ENCODE data around the gene ARHGAP36. TPM values are rescaled to one million over a fixed set of nuclear protein-coding genes. Genes with fewer than 3 reads are reported as not detected.
A peak's percentile ranks its signal among the peaks of the same experiment; 100 is the strongest.

The ARHGAP36 gene
- polyA plus RNA-seq (2013) = 0.06 TPM in 1 of 2 replicates, not detected in the other

DNA sequence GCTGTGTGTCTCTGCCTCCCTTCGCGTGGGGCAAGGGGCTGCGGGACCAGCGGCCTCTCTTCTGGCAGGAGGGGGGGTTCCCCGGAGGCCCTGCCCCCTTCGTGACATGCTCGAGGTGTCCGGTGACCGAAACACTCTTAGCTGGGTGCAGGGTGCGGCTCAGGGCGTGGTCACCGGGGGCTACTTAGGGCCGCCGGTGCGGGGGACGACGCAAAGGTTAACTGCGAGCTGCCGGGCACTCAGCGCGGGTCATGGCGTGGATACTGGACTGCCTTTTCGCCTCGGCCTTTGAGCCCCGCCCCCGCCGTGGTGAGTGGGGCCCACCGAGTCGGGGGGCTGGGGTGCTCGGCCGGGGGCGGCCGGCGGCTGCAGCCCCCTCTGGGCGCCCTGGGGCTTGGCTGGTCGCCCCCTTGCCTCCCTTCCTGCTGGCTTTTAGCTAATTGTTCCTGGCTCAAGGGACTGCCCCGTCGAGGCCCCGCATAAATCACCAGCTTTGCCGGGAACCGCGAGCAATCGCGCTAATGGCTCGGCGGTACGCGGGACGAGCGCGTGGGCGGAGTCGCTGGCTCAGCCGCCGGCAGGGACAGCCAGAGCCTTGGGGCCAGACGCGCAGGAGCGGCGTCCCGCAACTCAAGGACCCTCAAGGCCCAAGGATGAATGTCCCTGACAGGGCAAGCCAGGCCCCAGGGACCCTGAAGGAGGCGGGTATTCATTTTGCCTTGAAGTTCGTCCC is at the start of gene ARHGAP36:
ARHGAP36 (plus strand) TSS at position 211 of the 733 bp plus-strand sequence. CDS start 23,320 bp downstream, outside the sequence.
- Histone ChIP-seq H4K12ac (ENCODE audit: low read depth, low read length) (no peak within 1 kb of the TSS), H3K14ac (ENCODE audit: low read length) (no peak within 1 kb of the TSS), H3K27me3 (ENCODE audit: insufficient read depth, low read length) (peaks cover 13% of the 10 kb centered on the region), H4K91ac (ENCODE audit: low read depth, low read length) (no peak within 1 kb of the TSS), H3K9me3 (ENCODE audit: insufficient read depth, low read depth, low read length) (no peaks in the 10 kb centered on the region), H2AFZ (ENCODE audit: insufficient read depth, low read length, poor library complexity) (peak within 1 kb of the TSS; percentile 5), H2AK5ac (ENCODE audit: low read length) (no peak within 1 kb of the TSS), H3K9ac (ENCODE audit: low read length) (no peak within 1 kb of the TSS), H3K4me1 (ENCODE audit: control insufficient read depth in 1 of 2, insufficient read depth in 2 of 2, low read length in 2 of 2) (peaks cover 0 to 5% of the 10 kb centered on the region in 2 experiments), H3K4ac (ENCODE audit: low read depth, low read length) (no peak within 1 kb of the TSS), H2BK12ac (ENCODE audit: low read length) (no peak within 1 kb of the TSS), H2BK5ac (ENCODE audit: low read depth, low read length, poor library complexity) (no peak within 1 kb of the TSS), H3K23ac (ENCODE audit: low read length) (no peak within 1 kb of the TSS), H3K27ac (ENCODE audit: low read depth, low read length) (no peak within 1 kb of the TSS), H2BK120ac (ENCODE audit: insufficient read depth, low read length, poor library complexity) (no peak within 1 kb of the TSS), H3K18ac (ENCODE audit: low read length) (no peak within 1 kb of the TSS), H3K36me3 (ENCODE audit: control insufficient read depth in 1 of 2, insufficient read depth in 2 of 2, low read length in 2 of 2) (no peaks in the 10 kb centered on the region), H3K79me1 (ENCODE audit: low read length) (no peaks in the 10 kb centered on the region), H3K4me3 (ENCODE audit: low read depth, low read length) (no peak within 1 kb of the TSS), H4K8ac (ENCODE audit: low read depth, low read length) (no peak within 1 kb of the TSS), H3K79me2 (ENCODE audit: control insufficient read depth, insufficient read depth, low read length, poor library complexity) (no peaks in the 10 kb centered on the region), H3K4me2 (ENCODE audit: low read length) (peak within 1 kb of the TSS; percentile 56)
- DNase-seq = peak in 1 of 2 donors; percentile 15
- no CpG with 5 or more reads among the region's 62 CpGs for WGBS (ENCODE audit: extremely low coverage, insufficient coverage, insufficient read length)

- no CpG with 5 or more reads among the region's 2 CpGs for WGBS (ENCODE audit: extremely low coverage, insufficient coverage, insufficient read length)
- Histone ChIP-seq H3K4me1 (ENCODE audit: control insufficient read depth in 1 of 2, insufficient read depth in 2 of 2, low read length in 2 of 2) (no peaks in the 10 kb centered on the region), H4K8ac (ENCODE audit: low read depth, low read length) (no peak overlapping the region)
Observed at GRCh38 chrX:131010186-131010585, 48.0 kb upstream of the ARHGAP36 start.

GRCh38 chrX:131025336-131025735 is 32.8 kb upstream of the ARHGAP36 start:
- Histone ChIP-seq H3K27me3 (ENCODE audit: insufficient read depth, low read length) (no peaks in the 10 kb centered on the region), H2AK5ac (ENCODE audit: low read length) (no peak overlapping the region), H3K79me1 (ENCODE audit: low read length) (no peaks in the 10 kb centered on the region), H3K27ac (ENCODE audit: low read depth, low read length) (no peak overlapping the region), H3K18ac (ENCODE audit: low read length) (no peak overlapping the region), H4K12ac (ENCODE audit: low read depth, low read length) (no peak overlapping the region), H4K8ac (ENCODE audit: low read depth, low read length) (no peak overlapping the region), H4K91ac (ENCODE audit: low read depth, low read length) (no peak overlapping the region), H2AFZ (ENCODE audit: insufficient read depth, low read length, poor library complexity) (no peak overlapping the region), H3K36me3 (ENCODE audit: control insufficient read depth in 1 of 2, insufficient read depth in 2 of 2, low read length in 2 of 2) (no peaks in the 10 kb centered on the region), H3K9me3 (ENCODE audit: insufficient read depth, low read depth, low read length) (no peaks in the 10 kb centered on the region), H3K14ac (ENCODE audit: low read length) (no peak overlapping the region), H3K4me2 (ENCODE audit: low read length) (no peak overlapping the region), H3K4me3 (ENCODE audit: low read depth, low read length) (no peak overlapping the region), H3K79me2 (ENCODE audit: control insufficient read depth, insufficient read depth, low read length, poor library complexity) (no peaks in the 10 kb centered on the region), H3K23ac (ENCODE audit: low read length) (no peak overlapping the region), H3K9ac (ENCODE audit: low read length) (no peak overlapping the region), H2BK5ac (ENCODE audit: low read depth, low read length, poor library complexity) (no peak overlapping the region), H3K4ac (ENCODE audit: low read depth, low read length) (no peak overlapping the region), H2BK120ac (ENCODE audit: insufficient read depth, low read length, poor library complexity) (no peak overlapping the region), H2BK12ac (ENCODE audit: low read length) (no peak overlapping the region), H3K4me1 (ENCODE audit: control insufficient read depth in 1 of 2, insufficient read depth in 2 of 2, low read length in 2 of 2) (no peaks in the 10 kb centered on the region)
- DNase-seq = no peak
- no CpG with 5 or more reads among the region's 3 CpGs for WGBS (ENCODE audit: extremely low coverage, insufficient coverage, insufficient read length)

More at GRCh38 chrX:131010186-131010585, 48.0 kb upstream of the ARHGAP36 start:
- Histone ChIP-seq H3K4ac (ENCODE audit: low read depth, low read length) (no peak overlapping the region), H2BK120ac (ENCODE audit: insufficient read depth, low read length, poor library complexity) (no peak overlapping the region), H3K14ac (ENCODE audit: low read length) (no peak overlapping the region), H3K23ac (ENCODE audit: low read length) (no peak overlapping the region), H3K27ac (ENCODE audit: low read depth, low read length) (no peak overlapping the region), H3K27me3 (ENCODE audit: insufficient read depth, low read length) (no peaks in the 10 kb centered on the region), H2AFZ (ENCODE audit: insufficient read depth, low read length, poor library complexity) (no peak overlapping the region), H3K79me2 (ENCODE audit: control insufficient read depth, insufficient read depth, low read length, poor library complexity) (no peaks in the 10 kb centered on the region), H4K91ac (ENCODE audit: low read depth, low read length) (no peak overlapping the region), H4K12ac (ENCODE audit: low read depth, low read length) (no peak overlapping the region), H2BK5ac (ENCODE audit: low read depth, low read length, poor library complexity) (no peak overlapping the region), H3K4me3 (ENCODE audit: low read depth, low read length) (no peak overlapping the region), H3K36me3 (ENCODE audit: control insufficient read depth in 1 of 2, insufficient read depth in 2 of 2, low read length in 2 of 2) (no peaks in the 10 kb centered on the region), H3K79me1 (ENCODE audit: low read length) (no peaks in the 10 kb centered on the region), H3K4me2 (ENCODE audit: low read length) (no peak overlapping the region), H2BK12ac (ENCODE audit: low read length) (no peak overlapping the region), H3K9ac (ENCODE audit: low read length) (no peak overlapping the region), H3K18ac (ENCODE audit: low read length) (no peak overlapping the region), H3K9me3 (ENCODE audit: insufficient read depth, low read depth, low read length) (no peaks in the 10 kb centered on the region), H2AK5ac (ENCODE audit: low read length) (no peak overlapping the region)
- DNase-seq = no peak

DNA sequence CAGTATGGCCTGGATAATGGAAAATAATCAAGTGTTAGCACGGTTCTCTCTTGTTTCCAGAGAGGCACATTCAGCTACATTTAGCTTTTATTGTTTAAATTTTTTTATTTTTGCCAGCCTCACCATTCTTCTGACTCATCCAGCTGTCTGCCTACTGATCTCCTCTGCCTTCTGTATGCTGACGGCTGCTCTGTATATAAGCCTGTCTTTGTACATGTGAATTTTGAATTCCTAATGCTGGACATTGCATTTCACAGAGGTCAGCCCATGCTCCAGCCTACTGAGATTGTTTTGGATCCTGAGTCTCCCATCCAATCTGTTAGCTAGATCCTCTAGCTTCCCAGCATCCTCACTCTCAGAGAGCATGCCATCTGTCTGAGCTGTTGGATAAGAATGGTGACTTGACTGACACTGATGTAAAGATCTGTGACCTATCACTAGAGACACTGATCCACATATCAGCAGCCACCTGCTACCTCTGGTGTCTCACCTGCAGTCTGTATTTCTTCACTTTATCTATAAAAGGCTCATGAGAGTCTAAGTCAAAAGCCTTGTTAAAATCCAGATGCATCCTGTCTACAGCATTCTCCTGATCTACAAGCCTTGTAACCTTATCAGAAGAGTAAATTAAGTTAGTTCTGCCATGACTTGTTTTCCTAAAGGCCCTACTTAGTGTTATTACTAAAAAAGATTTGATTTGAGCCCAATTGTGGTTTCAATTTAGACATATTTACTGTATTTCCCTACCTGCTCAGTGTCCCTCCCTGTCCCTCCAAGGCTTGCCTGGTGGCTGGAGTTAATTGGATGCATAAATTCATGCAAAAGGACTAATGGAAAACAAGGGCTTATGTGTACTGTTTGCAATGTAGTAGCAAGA is 25.6 kb upstream of the ARHGAP36 start:
- no peak overlapping the region for H3K4ac ChIP-seq (ENCODE audit: low read depth, low read length)

More for the DNA sequence above, 25.6 kb upstream of the ARHGAP36 start:
- Histone ChIP-seq H2AFZ (ENCODE audit: insufficient read depth, low read length, poor library complexity) (no peak overlapping the region), H3K27me3 (ENCODE audit: insufficient read depth, low read length) (no peaks in the 10 kb centered on the region), H3K4me2 (ENCODE audit: low read length) (no peak overlapping the region), H2BK5ac (ENCODE audit: low read depth, low read length, poor library complexity) (no peak overlapping the region), H3K18ac (ENCODE audit: low read length) (no peak overlapping the region), H4K91ac (ENCODE audit: low read depth, low read length) (no peak overlapping the region), H3K9me3 (ENCODE audit: insufficient read depth, low read depth, low read length) (no peaks in the 10 kb centered on the region), H3K4me3 (ENCODE audit: low read depth, low read length) (no peak overlapping the region), H2AK5ac (ENCODE audit: low read length) (no peak overlapping the region), H3K23ac (ENCODE audit: low read length) (no peak overlapping the region), H3K36me3 (ENCODE audit: control insufficient read depth in 1 of 2, insufficient read depth in 2 of 2, low read length in 2 of 2) (no peaks in the 10 kb centered on the region), H4K12ac (ENCODE audit: low read depth, low read length) (no peak overlapping the region), H4K8ac (ENCODE audit: low read depth, low read length) (no peak overlapping the region), H3K79me1 (ENCODE audit: low read length) (no peaks in the 10 kb centered on the region), H3K27ac (ENCODE audit: low read depth, low read length) (no peak overlapping the region), H3K79me2 (ENCODE audit: control insufficient read depth, insufficient read depth, low read length, poor library complexity) (no peaks in the 10 kb centered on the region), H3K14ac (ENCODE audit: low read length) (no peak overlapping the region), H3K4me1 (ENCODE audit: control insufficient read depth in 1 of 2, insufficient read depth in 2 of 2, low read length in 2 of 2) (no peaks in the 10 kb centered on the region), H2BK120ac (ENCODE audit: insufficient read depth, low read length, poor library complexity) (no peak overlapping the region), H3K9ac (ENCODE audit: low read length) (no peak overlapping the region), H2BK12ac (ENCODE audit: low read length) (no peak overlapping the region)
- no peak for DNase-seq
- WGBS (ENCODE audit: extremely low coverage, insufficient coverage, insufficient read length) = no CpG with 5 or more reads among the region's 2 CpGs
